HepG2 (cell line): ENCODE data around the gene SNX18. TPM values are rescaled to one million over a fixed set of nuclear protein-coding genes. Genes with fewer than 3 reads are reported as not detected.

Experiments used
- polyA plus RNA-seq, 8 experiments: library from polyadenylated mRNA; depleted of rRNA in 3 of 8; stranded (reverse) in 7 of 8; unstranded in 1 of 8; fragments of >200 nt; fragmentation: Illumina TruSeq in 4 of 8; extraction: Trizol in 4 of 8; gene quantifications; 2 replicates each; pipeline versions ENCODE4 v1.2.1 to v1.2.3, GENCODE V29; 2011 to 2016; ENCODE audit warnings: low read depth in 4 of 8, missing spikeins in 1 of 8, mixed read lengths in 1 of 8; ENCODE audit not compliant: insufficient read depth in 1 of 8
- total RNA-seq, 5 experiments: library from RNA; depleted of rRNA; stranded (reverse); fragments of >200 nt; fragmentation: Illumina TruSeq; extraction: Trizol; gene quantifications; 2 replicates each; pipeline ENCODE4 v1.2.3, GENCODE V29; 2016; ENCODE audit warnings: low read depth in 1 of 5

Gene SNX18
- total and polyA plus RNA-seq, 2 of the 13 experiments (the other 11 are each of a cell fraction or from before 2014, with no cell fraction given): 2.3 to 6.2 TPM

Other genes starting within 250 kb of the SNX18 start
- gene ARL15, start 207.2 kb upstream of the SNX18 start, total RNA-seq (2016; rRNA removed; fragmentation: Illumina TruSeq; extraction: Trizol): 7.7 and 11.5 TPM in 2 replicates
- gene ARL15, start 207.2 kb upstream of the SNX18 start, polyA plus RNA-seq (2011; rRNA removed): 2.2 and 2.5 TPM in 2 replicates
- not detected in 2 replicates for gene HSPB3, start 62.1 kb upstream of the SNX18 start, total RNA-seq (2016; rRNA removed; fragmentation: Illumina TruSeq; extraction: Trizol)
- not detected in 2 replicates for gene HSPB3, start 62.1 kb upstream of the SNX18 start, polyA plus RNA-seq (2011; rRNA removed)